UCSD-AML1 (cell line): Measurements from ENCODE around the gene KANSL1.
"Not testable (repeated sequence)": the region's sequence is repeated elsewhere in the genome, so short reads cannot be mapped to it uniquely, and the experiment has no call there.

ENCODE experiments used
- DNase-seq: peaks from one replicate; lab custom pipeline; 2025; ENCODE audit not compliant: unreplicated experiment; lab: John Stamatoyannopoulos, UW

Gene KANSL1

DNA sequence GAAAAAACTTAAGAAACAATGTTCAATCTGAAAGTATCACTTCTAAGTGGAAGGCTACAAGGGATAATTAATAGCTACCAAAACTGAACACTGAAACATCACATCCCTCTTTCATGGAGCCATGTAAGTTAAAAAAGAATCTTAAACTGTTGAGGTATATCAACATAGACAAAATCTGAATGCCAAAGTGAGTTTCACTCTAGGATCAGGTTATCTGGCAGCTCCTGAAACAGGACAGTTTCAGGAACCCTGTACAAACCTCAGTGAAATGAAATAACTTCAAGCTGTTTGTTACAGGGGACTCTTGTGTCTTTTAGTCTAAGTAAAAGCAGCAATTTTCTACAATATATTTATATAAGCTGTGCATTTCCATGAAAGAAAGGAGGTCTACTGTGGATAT is 73.2 kb downstream of the KANSL1 start:
- DNase-seq = no peak

GRCh38 chr17:46118964-46119363 is 74.3 kb downstream of the KANSL1 start:
- no peak for DNase-seq

- DNase-seq = no peak
Observed at GRCh38 chr17:46117850-46118696, 75.2 kb downstream of the KANSL1 start.

GRCh38 chr17:46117117-46117516 is 76.1 kb downstream of the KANSL1 start:
- DNase-seq = no peak

DNA sequence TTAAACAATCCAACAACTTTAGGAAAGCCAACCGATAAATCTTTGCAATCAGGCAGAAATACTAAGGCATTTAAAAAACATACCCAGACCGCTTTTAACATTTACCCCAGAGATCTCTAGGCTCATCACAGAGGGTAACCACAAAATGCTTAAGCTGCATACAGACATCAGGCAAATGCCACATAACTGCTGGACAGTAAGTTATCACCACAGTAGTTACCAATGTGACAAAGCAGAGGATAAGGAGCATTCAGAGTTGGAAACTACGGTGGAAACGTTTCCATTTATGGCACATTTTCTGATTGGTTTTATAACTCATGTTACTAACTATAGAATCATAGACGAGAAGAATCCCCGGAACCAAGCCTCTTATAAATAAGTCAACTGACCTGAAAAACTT is 77.5 kb downstream of the KANSL1 start:
- DNase-seq = no peak

- not testable (repeated sequence) for DNase-seq
Observed at GRCh38 chr17:46111236-46111635, 82.0 kb downstream of the KANSL1 start.

GRCh38 chr17:46110219-46110618 is 83.0 kb downstream of the KANSL1 start:
- no peak for DNase-seq

DNA sequence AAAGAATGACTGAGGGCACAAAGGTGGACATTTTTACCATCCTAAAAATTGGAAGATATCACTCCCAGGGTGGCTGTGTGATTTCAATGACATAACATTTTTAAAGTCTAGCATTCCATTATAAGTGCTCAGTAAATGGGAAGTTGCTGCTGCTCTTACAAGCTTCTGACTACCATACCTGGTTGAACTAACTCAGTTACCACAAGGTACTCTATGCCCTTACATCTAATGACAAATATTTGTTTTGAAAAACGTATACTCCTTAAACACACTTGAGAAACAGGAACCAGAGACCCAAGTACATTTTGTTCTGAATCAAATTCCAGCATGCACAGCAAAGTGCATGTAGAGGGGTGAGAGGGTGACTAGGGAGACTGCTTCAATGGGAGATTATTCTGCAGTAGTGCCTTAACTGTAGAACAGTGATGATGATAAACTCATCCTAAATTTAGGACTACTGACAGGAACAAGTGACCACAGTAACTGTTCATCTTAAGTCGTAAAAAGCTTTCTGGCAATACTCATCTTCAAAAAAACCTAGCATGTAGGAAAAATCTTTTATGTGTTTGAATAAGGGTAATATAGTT is 83.5 kb downstream of the KANSL1 start:
- no peak for DNase-seq

DNA sequence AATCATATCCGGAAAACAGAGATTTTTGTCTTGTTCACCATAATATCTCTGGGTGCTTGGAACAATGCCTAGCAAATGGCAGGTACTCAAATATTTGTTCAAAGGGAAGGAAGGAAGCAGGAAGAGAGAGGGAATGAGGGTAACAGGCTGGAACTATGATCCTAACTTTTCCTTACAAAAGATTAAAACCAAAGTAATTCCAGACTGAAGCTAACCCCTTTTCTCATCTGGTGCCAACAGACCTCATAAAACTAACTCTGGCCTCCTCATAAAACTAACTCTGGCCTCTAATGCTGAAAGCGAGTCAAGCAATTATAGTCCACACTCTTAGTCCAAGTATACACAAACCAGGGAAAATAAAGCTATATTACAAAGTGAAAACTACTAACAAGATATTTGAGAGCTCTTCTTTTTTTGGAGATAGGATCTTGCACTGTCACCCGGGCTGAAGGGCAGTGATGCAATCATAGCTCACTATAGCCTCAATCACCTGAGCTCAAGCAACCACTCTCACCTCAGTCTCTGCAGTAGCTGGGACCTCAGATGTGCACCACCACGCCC is 84.6 kb downstream of the KANSL1 start:
- DNase-seq = no peak

DNA sequence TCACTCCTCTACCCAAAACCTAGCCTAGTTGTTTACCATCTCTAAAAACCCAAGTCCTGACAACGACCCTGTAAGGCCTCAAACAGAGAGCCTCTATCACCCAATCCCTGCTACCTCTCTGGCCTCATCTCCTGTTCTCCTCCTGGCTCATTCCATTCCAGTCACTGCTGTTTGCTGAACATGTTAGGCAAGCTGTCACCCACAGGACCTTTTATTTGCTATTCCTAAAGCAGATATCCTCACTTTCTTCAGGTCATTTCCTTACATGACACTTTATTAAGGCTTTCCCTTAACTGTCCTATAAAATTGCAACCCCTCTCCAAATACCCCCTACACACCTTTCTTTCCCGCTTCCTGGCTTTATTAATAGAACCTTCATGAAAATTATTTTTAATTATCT is 85.1 kb downstream of the KANSL1 start:
- DNase-seq = no peak

DNA sequence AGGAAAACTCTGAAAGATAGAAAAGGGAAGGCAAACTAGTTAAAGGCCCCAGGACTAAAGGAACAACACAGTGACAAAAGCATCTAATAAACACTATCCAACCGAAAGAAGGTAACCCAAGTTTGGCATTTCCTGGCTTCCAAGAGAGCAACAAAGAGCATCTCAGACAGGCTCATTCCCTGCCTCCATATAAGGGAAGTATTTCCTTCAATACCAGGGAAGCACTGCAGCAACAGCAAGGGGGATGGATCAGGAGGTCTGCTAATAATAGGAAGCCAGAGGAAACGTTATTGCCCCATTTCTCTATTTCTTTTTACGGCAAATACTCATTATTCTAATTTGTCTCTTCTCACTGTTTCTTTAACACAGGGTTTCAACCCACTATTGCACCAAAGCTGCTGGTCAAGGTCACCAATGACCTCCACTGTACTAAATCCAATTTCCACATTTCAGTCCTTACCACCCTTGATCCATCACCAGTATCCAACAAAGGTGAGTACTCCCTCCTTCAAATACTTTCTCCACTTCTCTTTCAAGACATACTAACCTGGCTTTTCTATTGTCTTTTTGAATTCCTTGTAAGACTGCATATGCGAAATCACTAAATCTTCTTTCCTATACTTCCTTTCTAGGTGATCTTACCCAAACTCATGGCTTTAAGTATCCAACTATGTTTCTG is 86.1 kb downstream of the KANSL1 start:
- no peak for DNase-seq

DNA sequence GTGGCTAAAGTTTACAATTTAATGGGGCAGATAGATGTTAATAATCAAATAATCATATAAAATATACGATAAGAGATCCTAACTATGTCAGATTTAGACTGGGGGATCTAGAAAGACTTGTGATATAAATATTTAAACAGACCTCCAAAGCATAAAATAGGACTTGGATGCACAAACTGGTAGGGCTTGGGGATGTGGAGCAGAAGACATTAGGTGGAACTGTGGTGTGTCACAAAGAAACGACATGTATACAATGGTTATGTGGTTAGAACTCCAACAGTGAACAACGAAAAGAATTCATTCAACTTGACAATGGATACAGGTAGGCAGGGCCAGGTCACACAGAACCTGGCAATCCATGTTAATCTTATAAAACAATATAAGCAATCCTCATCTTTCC is 90.4 kb downstream of the KANSL1 start:
- not testable (repeated sequence) for DNase-seq

- not testable (repeated sequence) for DNase-seq
Observed at GRCh38 chr17:46101785-46102617, 91.2 kb downstream of the KANSL1 start.

DNA sequence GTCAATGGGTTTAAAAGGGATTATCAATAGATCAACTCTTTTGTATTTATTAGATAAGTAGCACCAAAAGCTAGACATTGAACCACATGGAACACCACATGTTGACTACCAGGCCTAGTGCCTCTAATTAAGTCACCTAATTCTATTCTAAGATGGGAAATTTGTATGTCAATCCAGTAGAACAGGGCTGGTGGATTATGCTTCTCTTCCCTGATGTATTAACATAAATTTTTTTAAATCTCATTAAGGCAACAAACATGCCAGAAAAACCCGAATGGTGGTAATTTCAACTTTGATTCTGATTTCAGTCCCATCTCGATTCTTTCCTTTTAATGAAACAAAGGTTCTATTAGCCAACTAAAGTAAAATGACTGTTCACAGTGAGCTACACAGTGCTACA is 92.6 kb downstream of the KANSL1 start:
- no peak for DNase-seq

DNA sequence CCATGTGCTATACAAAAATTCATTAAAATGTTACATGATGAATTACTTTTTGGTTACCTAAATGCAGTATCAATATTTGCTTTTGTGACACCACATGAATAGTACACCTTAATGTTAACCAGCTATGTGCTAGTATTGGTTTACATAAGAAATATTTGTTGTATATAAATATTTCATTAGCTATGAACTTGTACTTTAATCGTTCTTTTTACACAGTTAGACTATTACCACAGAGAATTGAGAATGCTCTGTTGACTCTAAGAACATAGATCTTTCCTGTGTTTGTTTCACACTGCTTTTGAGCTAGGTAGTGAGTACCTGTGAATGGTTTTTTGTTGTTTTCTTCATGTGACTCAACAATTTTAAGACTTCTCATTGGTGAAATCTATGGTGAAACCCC is 93.4 kb downstream of the KANSL1 start:
- no peak for DNase-seq

DNA sequence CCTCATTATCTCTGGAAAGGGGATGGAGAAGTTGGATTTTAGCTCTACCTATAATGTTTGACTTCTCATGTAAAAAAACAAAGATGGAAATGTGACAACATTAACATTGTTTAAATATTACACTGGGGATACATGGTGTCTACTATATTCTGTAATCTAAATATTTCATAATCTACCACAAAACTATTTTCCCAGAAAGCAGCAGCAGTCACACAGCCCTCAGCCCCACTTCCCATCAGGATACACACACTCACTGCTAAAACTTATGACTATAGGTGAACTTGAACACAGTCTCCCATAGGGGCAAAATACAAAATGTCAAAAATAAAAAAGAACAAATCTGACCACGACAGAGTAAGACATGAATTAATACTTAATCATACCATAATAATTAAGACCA is 95.7 kb downstream of the KANSL1 start:
- DNase-seq = no peak

DNA sequence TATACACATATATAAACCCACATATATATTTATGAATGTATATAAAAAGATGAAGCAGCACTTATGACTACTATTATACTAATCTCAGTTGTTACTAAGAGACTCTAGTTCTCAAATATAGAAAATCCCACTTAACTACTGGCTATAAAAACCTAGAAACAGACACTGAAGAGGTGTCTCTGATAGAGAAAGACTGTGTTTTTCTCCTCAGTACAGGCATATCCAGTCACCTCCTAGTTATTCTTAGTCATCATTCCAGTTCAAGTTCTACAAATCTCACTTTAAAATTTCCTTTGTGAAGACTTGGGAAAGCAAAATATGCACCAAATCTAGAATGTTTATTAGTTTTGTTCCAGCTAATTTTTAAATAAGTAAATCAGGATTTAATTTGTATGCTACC is 100.2 kb downstream of the KANSL1 start:
- DNase-seq = no peak

- no peak for DNase-seq
Observed at GRCh38 chr17:46090871-46091270, 102.4 kb downstream of the KANSL1 start.

- no peak for DNase-seq
Observed at GRCh38 chr17:46089389-46089965, 103.8 kb downstream of the KANSL1 start.

GRCh38 chr17:46088595-46088994 is 104.6 kb downstream of the KANSL1 start:
- no peak for DNase-seq

DNA sequence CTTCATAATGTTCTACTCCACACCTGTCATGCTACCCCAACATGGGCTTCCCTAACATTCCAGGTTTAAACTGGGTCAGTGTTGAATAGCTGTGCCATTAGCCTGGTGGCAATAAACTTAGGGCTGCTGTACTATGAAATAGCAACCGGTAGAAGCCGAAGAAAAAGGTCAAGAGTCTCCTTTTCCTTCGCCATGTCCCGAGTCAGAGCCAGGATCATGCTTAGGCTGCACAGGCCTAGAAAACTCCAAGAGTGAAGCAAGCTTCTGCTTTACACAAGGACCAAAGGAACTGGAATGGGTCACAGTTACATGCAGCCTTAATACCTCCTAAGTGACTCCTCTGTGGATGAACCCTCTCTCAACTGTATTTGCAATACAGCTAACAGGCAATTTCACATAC is 105.4 kb downstream of the KANSL1 start:
- DNase-seq = not testable (repeated sequence)
